ENCODE results near the gene SLC29A4.
"Not testable (repeated sequence)": the region's sequence is repeated elsewhere in the genome, so short reads cannot be mapped to it uniquely, and the experiment has no call there.

Gene SLC29A4

DNA sequence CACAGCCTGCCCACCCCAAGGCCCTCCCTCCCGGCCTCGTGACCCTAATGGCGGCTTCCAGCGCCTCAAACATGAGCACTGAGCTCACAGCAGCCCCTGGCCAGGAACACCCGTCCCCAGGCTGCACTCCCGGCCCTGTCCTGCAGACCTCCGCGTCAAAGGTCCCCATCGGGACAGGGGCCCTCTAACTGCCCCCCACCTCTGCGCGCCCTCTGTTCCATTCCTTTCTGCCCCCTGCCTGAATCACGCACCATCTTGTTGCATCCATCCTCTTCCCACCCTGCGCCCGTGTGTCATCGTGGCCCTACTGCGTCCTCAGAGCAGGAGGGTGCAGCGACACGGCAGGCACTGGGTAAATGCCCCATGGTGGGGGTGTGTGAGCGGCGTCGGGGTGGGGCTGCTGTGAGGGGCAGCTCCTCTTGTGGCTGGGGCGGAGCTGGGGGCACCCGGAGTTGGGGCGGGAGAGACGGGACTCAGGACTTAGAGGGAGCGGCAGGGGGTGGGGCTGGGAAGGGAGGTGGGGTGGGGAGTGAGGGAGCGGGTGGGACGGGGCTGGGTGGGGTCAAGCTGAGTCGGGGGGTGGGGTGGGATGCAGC lies 13.4 kb downstream of the SLC29A4 start:
- DNase-seq (ENCODE audit: low read depth in 2 of 2): no peak

DNA sequence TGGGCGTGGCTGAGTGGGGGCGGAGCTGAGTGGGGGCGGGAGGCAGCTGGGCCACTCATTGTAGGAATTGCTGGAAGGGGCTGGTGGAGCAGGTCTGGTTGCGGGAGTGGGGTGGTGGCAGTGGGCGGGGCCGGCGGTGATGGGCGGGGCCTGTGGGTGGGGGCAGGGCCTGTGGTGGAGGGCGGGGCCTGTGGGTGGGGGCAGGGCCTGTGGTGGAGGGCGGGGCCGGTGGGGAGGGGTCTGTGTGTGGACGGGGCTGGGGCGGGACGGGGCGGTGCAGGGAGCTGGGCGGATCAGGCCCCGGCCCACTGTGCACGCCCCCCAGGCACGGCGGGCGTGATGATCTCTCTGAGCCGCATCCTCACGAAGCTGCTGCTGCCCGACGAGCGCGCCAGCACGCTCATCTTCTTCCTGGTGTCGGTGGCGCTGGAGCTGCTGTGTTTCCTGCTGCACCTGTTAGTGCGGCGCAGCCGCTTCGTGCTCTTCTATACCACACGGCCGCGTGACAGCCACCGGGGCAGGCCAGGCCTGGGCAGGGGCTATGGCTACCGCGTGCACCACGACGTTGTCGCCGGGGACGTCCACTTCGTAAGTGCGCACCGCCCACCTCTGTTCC lies 14.0 kb downstream of the SLC29A4 start:
- peak; percentile 45 to 52 for DNase-seq (ENCODE audit: low read depth in 2 of 2)

DNA sequence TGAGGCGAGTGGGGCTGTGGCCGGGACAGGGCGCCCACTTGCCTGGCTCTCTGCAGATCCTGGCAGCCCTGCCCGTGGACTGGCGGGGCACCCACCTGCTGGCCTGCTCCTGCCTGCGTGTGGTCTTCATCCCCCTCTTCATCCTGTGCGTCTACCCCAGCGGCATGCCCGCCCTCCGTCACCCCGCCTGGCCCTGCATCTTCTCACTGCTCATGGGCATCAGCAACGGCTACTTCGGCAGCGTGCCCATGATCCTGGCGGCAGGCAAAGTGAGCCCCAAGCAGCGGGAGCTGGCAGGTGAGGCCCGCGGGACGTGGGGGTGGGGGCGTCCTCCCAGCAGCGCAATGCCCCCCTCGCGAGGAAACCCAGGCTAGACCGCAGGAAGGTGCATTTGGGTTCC lies 17.6 kb downstream of the SLC29A4 start:
- no peak for DNase-seq (ENCODE audit: low read depth in 2 of 2)

DNA sequence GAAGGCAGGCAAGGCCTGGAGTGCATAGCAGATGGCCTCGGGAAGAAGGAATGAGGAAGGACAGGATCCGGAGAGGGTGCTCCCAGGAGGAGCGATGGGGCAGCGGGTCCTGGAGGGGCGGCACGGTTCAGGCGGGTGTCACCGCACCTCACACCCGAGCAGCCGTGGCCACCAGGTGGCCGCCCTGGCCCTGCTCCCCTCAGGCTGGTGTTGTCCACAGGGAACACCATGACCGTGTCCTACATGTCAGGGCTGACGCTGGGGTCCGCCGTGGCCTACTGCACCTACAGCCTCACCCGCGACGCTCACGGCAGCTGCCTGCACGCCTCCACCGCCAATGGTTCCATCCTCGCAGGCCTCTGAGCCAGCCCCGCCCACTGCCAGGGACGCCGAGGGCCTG lies 19.8 kb downstream of the SLC29A4 start:
- no peak for DNase-seq (ENCODE audit: low read depth in 2 of 2)

DNA sequence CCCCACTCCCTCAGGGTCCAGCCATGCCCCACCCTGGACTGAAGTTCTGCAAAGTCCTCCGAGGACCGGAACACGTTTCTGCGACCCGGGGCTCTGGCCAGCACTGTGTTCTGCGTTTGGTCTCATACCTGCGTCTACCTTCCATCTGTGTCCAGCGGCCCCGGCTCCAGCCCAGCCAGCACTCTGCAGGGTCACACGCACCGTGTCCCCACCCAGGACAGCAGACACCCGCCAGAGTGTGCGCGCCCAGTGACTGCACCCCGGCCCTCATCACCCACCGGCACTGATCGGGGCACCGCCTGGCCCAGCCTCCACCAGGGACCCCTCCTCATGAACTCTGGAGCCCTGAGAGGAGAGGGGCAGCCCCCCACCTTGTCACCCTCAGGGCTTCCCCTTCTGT lies 20.3 kb downstream of the SLC29A4 start:
- DNase-seq (ENCODE audit: low read depth in 2 of 2): no peak

DNA sequence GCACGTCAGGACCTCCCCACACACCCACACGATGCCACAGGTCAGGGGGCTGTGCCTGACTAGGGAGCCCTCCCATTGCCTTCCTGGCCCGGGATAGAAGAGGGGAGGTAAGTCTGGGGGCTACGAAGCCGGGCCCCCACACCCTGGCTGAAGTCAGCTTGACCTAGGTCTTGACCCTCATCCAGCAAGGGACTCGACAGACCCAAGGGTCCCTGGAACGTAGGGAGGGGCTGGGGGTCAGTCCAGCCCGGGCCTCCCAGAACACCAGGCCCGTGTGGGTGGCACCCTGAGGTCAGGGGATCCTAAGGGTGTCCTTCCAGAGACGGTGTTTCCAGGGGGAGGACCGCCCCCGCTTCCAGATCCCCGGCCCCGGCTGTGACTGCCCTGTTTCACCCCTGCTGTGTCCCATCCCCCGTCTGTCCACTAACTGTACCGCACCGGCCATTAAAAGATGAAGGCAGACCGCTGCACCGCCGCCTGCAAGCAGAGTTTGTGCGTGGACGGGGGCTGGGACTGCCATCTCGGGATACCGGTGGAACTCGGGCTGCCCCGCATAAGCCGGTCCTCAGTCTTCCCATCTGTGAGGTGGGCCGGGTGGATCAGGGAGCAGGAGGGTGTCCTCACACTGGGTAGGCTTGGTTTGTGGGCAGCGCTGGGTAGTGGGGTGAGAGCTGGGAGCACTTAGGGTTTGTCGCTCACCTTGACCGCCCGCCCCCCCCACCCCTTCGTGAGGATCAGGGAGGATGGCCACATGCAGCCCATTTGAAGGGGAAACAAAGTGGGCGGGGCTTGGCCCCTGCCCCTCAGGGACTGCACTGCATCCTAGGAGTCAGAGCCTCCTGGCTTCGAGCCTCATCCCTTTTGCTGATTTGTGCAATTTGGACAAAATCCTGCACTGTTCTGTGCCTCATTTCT lies 21.1 kb downstream of the SLC29A4 start:
- no peak for DNase-seq (ENCODE audit: low read depth in 2 of 2)

DNA sequence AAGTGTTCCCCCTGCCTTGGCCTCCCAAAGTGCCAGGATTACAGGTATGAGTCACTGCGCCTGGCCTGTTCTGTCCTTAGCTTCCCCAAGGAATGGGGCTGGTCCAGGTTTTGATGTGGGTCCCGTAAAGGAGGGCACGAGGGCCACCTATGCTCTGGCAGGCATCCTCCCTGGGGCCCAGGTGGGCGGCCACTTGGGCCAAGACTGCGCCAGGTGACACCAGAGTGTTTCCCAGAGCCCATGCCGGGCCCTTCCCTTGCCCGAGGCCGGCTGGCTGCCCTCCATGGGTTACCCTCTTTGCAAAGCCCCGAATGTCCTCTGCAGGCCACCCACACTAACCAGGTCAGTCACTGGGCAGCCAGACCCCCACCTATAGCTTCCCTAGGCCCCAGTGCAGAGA lies 22.3 kb downstream of the SLC29A4 start:
- DNase-seq (ENCODE audit: low read depth in 2 of 2): not testable (repeated sequence)

DNA sequence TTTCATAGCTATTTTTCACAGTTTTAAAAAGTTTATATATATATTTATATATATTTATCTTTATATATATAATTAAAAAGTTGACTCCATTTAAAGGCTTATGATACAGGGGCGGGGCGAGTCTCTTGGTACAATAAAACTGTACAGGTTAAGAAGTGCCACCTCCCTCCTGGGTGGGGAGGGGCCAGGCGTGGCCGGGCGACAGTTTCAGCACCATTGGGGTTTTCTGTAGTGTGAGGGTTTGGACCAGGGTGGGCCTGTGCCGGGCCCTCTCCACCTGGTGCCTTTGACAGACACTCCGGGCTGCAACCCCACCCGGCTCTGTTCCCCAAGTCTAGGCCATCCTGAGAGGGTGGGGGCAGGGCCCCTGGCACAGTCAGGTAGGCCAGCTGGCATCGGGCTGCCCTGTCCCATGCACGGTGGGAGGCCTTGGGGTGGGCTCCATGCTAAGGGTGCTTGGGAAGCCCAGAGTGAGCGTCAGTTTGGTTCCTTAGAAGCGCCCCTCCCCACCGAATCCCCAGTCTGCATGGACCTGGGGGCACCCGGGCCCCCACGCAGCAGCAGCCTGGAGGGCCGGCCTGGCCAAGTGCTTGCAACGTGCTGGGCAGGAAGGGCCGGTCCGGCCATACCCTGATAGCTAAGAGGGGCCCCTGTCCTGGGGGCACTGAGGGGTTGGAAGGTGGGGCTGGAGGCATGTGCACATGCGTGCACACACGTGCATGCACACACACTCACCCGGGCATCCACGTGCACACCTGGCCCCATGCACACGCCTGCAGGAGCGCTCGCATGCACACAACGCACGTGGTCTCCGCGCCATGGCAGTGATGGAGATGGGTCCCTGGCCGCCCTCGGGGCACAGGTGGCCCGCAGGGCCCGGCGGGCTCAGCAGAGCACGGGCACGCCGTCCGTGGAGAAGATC lies 24.7 kb downstream of the SLC29A4 start:
- not testable (repeated sequence) for DNase-seq (ENCODE audit: low read depth in 2 of 2)

DNA sequence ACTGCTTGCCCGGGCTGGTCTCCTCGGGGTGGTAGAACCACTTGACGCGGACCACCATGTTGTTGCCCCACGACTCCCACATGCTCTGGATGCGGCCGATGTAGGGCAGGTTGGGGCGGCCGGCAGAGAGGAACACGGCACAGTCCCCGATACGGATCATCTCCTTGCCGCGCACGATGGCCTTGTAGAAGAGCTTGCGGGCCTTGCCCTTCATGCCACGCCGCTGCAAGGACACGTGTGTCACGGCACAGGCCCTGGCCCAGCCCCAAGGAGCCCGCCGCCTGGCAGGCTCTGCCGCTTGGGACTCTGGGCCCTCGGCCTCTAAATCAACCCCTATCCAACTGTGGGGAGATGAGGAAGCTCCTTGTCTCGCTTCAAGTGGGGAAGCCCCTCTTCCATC lies 26.4 kb downstream of the SLC29A4 start:
- DNase-seq (ENCODE audit: low read depth in 2 of 2): no peak

DNA sequence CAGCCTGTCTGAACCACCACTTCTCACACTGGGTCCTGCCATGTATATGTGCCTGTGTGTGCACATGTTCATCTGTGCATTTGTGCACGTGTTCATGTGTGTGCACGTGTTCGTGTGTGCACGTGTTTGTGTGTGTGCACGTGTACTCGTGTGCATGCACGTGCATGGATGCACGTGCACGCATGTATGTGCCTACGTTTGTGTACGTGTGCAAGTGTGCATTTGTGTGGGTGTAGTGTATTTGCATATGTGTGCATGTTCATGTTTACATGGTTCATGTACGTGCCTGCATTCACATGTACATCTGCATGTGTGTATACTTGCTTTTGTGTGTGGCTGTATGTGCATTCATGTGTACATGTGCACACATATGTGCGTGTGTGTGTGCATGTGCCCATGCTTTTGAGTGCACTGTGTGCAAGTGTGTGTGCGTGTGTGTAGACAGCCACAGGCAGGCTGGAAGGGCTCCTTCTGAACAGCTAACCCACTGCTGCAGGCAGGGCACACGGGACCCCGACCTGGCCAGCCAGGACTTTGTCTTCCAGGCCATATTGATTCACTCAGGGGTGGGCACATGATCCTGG lies 28.2 kb downstream of the SLC29A4 start:
- no peak for DNase-seq (ENCODE audit: low read depth in 2 of 2)

DNA sequence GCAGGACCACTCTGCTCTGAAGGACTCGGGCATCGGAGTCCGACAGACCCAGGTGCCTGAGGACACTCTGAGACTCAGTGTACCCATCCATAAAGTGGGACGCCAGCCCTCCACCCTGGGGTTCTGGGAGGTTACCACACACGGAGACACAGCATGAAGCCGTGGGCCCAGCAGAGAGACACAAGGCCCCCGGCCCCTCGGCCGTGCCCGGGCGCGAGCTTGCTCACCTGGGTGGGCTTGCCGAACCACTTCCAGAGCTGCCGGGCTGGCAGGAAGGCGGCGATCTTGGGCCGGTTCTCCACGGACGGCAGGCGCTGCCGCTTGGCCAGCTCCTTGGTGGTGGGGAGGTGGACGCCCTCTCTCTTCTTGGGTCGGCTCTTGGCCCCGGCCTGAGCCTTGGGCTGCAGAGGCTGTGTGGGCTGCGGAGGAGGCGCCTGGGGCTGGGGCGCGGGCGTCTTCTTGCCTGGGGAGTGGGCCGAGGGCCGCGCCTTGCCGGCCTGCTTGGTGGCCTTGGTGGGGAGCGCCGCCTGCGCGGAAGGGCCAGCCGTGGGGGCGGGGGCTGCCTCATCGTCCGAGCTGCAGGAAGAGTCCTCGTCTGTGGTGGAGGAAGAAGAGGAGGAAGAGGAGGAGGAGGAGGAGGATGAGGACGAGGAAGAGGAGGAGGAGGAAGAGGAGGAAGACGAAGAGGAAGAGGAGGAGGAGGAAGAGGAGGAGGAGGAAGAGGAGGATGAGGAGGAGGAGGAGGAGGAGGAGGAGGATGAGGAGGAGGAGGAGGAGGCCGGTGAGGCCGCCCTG lies 29.7 kb downstream of the SLC29A4 start:
- DNase-seq (ENCODE audit: low read depth in 2 of 2): not testable (repeated sequence)

DNA sequence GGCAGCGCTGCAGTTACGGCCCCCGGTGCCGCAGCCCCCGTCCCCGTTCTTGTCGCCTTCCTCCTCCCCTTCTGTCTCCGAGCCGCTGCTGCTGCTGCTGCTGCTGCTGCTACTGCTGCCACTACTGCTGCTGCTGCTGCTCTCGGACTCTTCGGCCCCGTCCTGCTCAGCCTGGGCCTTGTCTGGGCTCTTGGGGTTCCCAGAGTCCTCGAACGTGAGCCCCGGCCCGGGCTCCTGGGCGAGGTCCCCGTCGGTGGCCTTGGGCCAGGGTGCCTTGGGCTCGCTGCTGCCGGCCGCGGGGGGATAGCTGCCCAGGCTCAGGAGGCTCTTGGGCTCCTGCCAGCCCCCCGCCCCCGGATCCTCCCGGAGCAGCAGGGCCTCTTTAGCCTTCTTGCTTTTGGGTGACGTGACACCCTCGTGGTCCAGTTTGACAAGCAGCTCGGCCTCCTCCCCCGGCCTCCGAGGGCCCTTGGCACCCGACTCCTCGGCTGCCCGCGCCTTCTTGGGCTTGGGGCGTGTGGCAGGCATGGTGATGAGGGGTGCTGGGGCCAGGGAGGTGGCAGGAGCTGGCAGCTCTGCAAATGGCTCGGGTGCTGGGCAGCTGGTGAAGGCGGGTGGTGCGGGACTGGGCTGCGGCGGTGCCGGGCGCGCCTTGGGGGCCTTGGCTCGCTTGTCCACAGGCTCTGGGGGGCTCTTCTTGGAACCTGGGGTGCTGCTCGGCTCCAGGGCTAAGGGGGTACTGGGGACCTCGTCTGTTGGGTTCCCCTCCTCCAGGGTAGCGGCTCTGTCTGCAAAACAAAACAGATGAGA lies 30.5 kb downstream of the SLC29A4 start:
- DNase-seq (ENCODE audit: low read depth in 2 of 2): not testable (repeated sequence)

DNA sequence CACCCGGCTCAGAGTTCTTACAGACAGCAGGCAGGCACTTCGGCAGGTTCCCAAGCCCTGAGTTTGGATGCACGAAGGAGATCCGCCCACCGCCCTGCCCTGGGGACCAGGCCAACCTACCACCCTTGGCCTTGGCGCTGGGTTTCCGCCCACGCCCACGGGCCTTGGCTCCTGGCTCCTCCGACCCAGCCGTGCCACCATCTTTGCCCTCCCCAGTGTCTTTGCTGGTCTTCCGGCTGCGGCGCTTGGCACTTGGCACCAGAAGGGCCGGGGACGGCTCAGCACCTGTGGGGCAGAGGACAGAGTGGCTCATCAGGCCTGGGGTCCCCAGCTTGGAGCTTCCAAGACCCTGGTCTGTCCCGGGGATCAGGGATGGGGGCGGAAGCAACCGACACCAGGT lies 32.1 kb downstream of the SLC29A4 start:
- DNase-seq (ENCODE audit: low read depth in 2 of 2): no peak

DNA sequence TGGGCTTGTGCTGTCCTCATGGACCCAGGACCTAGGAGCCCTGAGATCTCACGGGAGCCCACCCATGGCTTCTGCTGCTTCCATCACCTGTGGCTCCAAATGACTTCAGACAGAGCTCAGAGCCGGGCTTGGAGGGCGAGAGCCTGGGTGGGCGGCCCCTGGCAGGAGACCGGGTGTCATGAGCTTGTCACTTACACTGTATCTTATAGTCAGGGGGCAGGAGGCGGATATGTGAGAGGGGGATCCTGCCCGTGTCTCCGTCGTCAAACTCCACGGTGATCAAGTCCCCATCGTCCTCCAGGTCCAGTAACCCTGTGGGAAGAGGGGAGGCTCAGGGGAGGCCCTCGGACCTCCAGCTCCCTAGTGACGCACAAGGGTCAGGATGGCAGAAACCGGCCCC lies 33.0 kb downstream of the SLC29A4 start:
- no peak for DNase-seq (ENCODE audit: low read depth in 2 of 2)

DNA sequence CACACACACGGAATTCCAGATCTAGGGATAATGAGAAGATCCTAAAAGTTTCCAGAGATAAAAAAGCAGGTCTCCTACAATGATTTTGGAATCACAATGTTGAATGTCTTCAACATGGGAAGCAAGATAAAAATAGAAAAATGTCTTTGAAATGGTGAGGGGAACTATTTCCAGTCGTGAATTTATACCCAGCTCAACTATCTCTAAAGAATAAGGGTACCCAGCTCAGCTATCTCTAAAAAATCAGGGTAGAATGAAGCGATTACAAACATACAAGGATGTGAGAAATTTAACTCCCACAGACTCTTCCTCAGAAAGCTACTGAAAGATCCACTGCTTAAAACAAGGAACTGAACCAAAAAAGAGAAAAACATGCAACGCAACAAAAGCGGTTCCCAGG lies 35.9 kb downstream of the SLC29A4 start:
- not testable (repeated sequence) for DNase-seq (ENCODE audit: low read depth in 2 of 2)

DNA sequence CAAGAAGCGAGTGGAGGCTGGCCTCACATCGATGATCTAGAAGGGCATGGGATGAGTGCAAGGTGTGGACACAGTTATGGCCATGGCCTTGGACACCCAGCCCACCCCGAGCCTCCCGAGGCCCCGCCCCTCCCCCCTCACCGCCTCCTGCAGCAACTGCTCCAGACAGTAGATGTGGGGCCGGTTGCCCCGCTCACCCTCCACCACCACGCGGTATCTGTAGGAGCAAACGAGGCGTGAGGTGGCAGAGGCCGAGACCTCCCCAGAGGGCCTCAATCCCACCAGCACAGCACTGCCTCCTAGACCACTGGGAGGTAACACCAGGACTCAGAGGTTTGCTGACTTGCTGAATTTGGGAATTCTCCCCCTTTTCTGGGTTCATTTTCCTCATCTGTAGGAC lies 37.6 kb downstream of the SLC29A4 start:
- no peak for DNase-seq (ENCODE audit: low read depth in 2 of 2)

DNA sequence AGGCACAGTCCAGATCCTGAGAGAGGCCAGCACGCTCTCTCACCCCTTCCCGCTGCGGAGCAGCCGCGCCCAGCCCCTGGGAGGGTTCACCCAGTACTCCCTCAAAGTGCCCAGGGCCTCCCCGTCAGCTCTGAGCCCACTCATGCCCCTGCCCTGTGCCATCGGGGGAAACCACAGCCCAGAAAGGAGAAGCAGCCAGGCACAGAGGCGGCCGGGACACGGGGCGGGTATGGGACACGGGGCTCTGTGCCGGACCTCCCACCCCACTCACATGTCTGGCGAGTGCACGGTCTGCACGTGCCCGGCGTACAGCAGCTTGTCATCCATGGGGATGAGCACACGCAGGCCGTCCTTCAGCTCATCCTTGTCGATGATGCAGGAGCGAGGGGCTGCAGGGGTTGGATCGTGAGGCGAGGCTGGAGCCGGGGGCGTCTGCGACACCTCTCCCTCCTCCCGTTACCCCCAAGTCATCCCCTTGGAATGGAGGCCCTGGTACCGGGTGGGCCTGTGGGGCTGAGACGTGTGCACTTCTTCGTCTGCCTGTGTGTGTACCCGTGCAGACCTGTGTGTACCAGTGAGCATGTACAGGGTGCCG lies 38.2 kb downstream of the SLC29A4 start:
- DNase-seq (ENCODE audit: low read depth in 2 of 2): no peak

DNA sequence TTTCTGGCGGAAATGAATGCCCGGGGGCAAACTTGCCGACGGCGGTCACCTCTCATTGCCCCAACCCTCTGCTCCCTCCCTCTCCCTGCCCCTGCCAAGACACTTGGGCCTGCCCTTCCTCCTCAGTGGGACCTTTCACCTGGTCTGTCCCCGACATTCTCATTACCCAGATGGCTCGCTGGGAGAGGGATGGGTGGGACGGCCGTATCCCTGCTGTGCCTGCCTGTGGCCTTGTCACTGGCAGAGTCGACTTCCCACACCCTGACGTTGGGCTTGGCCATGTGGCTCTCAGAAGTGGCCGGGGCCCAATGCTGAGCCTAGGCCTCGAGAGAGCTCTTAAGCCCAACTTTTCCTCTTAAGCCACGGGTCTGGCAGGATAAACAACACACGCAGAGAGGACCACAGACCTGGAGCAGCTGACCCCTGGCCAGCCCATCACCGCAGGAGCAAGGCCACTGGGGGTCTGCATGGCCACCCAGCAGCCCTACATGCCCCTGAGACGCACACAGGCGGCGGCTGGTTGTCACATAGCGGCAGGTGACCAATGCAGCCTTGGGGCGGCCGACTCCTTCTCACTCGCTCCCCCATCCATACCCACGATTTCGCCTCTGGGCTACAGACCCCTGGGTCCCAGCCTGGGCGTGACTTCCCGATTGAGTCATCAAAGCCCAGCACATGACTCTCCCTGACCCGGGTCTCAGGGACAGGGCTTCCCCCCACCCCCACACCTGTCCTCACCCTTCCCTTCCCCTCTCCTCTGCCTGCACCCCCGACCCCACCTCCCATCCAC lies 40.1 kb downstream of the SLC29A4 start:
- DNase-seq (ENCODE audit: low read depth in 2 of 2): no peak
